ENCODE measurements around the gene KDM6A. TPM values are rescaled to one million over a fixed set of nuclear protein-coding genes. Genes with fewer than 3 reads are reported as not detected.
"Not testable (repeated sequence)": the region's sequence is repeated elsewhere in the genome, so short reads cannot be mapped to it uniquely, and the experiment has no call there.

Gene KDM6A
- total RNA-seq, 2 donors from 2014 or later, result 16.9 to 18.2 TPM

GRCh38 chrX:44878780-44879179 is 5.8 kb downstream of the KDM6A start:
- no peak for DNase-seq (ENCODE audit: low spot score)
- no peaks in the 10 kb centered on the region for H3K9me3 ChIP-seq
- TF ChIP-seq CTCF (IDR thresholded peaks at IDR 0.05), result no peak
- no peaks in the 10 kb centered on the region for H3K36me3 ChIP-seq
- H3K27ac ChIP-seq, result no peak overlapping the region
- H3K4me1 ChIP-seq, result peaks cover 0 to 40% of the 10 kb centered on the region in 2 donors
- H3K4me3 ChIP-seq, result no peak overlapping the region
- no peaks in the 10 kb centered on the region for H3K27me3 ChIP-seq

- Histone ChIP-seq H3K4me3 (no peak overlapping the region), H3K36me3 (no peaks in the 10 kb centered on the region), H3K4me1 (peaks cover 0 to 33% of the 10 kb centered on the region in 2 donors), H3K9me3 (no peaks in the 10 kb centered on the region), H3K27ac (no peak overlapping the region), H3K27me3 (no peaks in the 10 kb centered on the region)
- no peak for TF ChIP-seq CTCF (IDR thresholded peaks at IDR 0.05)
- DNase-seq (ENCODE audit: low spot score), result no peak
Measured at GRCh38 chrX:44881549-44881948, 8.6 kb downstream of the KDM6A start.

- no peak for DNase-seq (ENCODE audit: low spot score)
- H3K27me3 ChIP-seq, result no peaks in the 10 kb centered on the region
- TF ChIP-seq CTCF (IDR thresholded peaks at IDR 0.05), result no peak
- no peaks in the 10 kb centered on the region for H3K9me3 ChIP-seq
- no peak overlapping the region for H3K4me3 ChIP-seq
- H3K36me3 ChIP-seq, result no peaks in the 10 kb centered on the region
- H3K4me1 ChIP-seq, result peaks cover 0 to 23% of the 10 kb centered on the region in 2 donors
- H3K27ac ChIP-seq, result no peak overlapping the region
Measured at GRCh38 chrX:44882635-44883034, 9.6 kb downstream of the KDM6A start.

- Histone ChIP-seq H3K4me1 (peaks cover 0 to 21% of the 10 kb centered on the region in 2 donors), H3K4me3 (no peak overlapping the region), H3K9me3 (no peaks in the 10 kb centered on the region), H3K27ac (no peak overlapping the region), H3K36me3 (no peaks in the 10 kb centered on the region), H3K27me3 (no peaks in the 10 kb centered on the region)
- no peak for DNase-seq (ENCODE audit: low spot score)
- TF ChIP-seq CTCF (IDR thresholded peaks at IDR 0.05), result no peak
Measured at GRCh38 chrX:44884944-44885343, 12.0 kb downstream of the KDM6A start.

GRCh38 chrX:44889824-44890223 is 16.8 kb downstream of the KDM6A start:
- H3K36me3 ChIP-seq, result no peaks in the 10 kb centered on the region
- H3K27me3 ChIP-seq, result no peaks in the 10 kb centered on the region
- DNase-seq (ENCODE audit: low spot score), result no peak
- no peaks in the 10 kb centered on the region for H3K9me3 ChIP-seq
- H3K4me1 ChIP-seq, result peaks cover 0 to 15% of the 10 kb centered on the region in 2 donors
- H3K27ac ChIP-seq, result no peak overlapping the region
- TF ChIP-seq CTCF (IDR thresholded peaks at IDR 0.05), result no peak
- H3K4me3 ChIP-seq, result no peak overlapping the region

- no peak for TF ChIP-seq CTCF (IDR thresholded peaks at IDR 0.05)
- Histone ChIP-seq H3K4me3 (no peak overlapping the region), H3K36me3 (no peaks in the 10 kb centered on the region), H3K27ac (no peak overlapping the region), H3K4me1 (peaks cover 0 to 12% of the 10 kb centered on the region in 2 donors), H3K9me3 (no peaks in the 10 kb centered on the region), H3K27me3 (no peaks in the 10 kb centered on the region)
- DNase-seq (ENCODE audit: low spot score), result no peak
Measured at GRCh38 chrX:44890247-44890646, 17.3 kb downstream of the KDM6A start.

GRCh38 chrX:44890687-44891086 is 17.7 kb downstream of the KDM6A start:
- H3K4me1 ChIP-seq, result peaks cover 0 to 12% of the 10 kb centered on the region in 2 donors
- DNase-seq (ENCODE audit: low spot score); H3K36me3 ChIP-seq; H3K9me3 ChIP-seq; H3K27ac ChIP-seq; H3K27me3 ChIP-seq; H3K4me3 ChIP-seq: not testable (repeated sequence)
